ENCODE results near the gene ZC3H12D.

Gene ZC3H12D

GRCh38 chr6:149458196-149458595, 26.6 kb downstream of the ZC3H12D start:
- TF ChIP-seq CTCF (IDR thresholded peaks at IDR 0.05; ENCODE audit: control insufficient read depth, extremely low read depth, insufficient read depth) = no peak
- no peak for DNase-seq (ENCODE audit: low read depth)
- H3K4me3 ChIP-seq (ENCODE audit: low read depth, low read length) = no peak overlapping the region

GRCh38 chr6:149457316-149457884, 27.4 kb downstream of the ZC3H12D start:
- DNase-seq (ENCODE audit: low read depth) = no peak
- TF ChIP-seq CTCF (IDR thresholded peaks at IDR 0.05; ENCODE audit: control insufficient read depth, extremely low read depth, insufficient read depth) = no peak
- no peak overlapping the region for H3K4me3 ChIP-seq (ENCODE audit: low read depth, low read length)

GRCh38 chr6:149456311-149457021, 28.3 kb downstream of the ZC3H12D start:
- no peak for TF ChIP-seq CTCF (IDR thresholded peaks at IDR 0.05; ENCODE audit: control insufficient read depth, extremely low read depth, insufficient read depth)
- no peak for DNase-seq (ENCODE audit: low read depth)

GRCh38 chr6:149455031-149455732, 29.6 kb downstream of the ZC3H12D start:
- no peak overlapping the region for H3K4me3 ChIP-seq (ENCODE audit: low read depth, low read length)
- no peak for TF ChIP-seq CTCF (IDR thresholded peaks at IDR 0.05; ENCODE audit: control insufficient read depth, extremely low read depth, insufficient read depth)
- DNase-seq (ENCODE audit: low read depth) = no peak

More at GRCh38 chr6:149456311-149457021, 28.3 kb downstream of the ZC3H12D start:
- no peak overlapping the region for H3K4me3 ChIP-seq (ENCODE audit: low read depth, low read length)

GRCh38 chr6:149454346-149454848, 30.4 kb downstream of the ZC3H12D start:
- H3K4me3 ChIP-seq (ENCODE audit: low read depth, low read length) = no peak overlapping the region
- DNase-seq (ENCODE audit: low read depth) = peak; percentile 97
- TF ChIP-seq CTCF (IDR thresholded peaks at IDR 0.05; ENCODE audit: control insufficient read depth, extremely low read depth, insufficient read depth) = no peak

GRCh38 chr6:149453597-149454345, 31.0 kb downstream of the ZC3H12D start:
- DNase-seq (ENCODE audit: low read depth) = no peak
- H3K4me3 ChIP-seq (ENCODE audit: low read depth, low read length) = no peak overlapping the region
- no peak for TF ChIP-seq CTCF (IDR thresholded peaks at IDR 0.05; ENCODE audit: control insufficient read depth, extremely low read depth, insufficient read depth)

Data from LNCaP clone FGC (cell line).